IMR-90 (cell line): ENCODE data around the gene POMT1. TPM values are rescaled to one million over a fixed set of nuclear protein-coding genes. Genes with fewer than 3 reads are reported as not detected.

Experiments
- ATAC-seq: fragments of 200-7000 bp; cut with Tn5 transposase; 2 replicates; pipeline ENCODE4 v1.9.1; 2020; ENCODE audit warnings: low read depth, mild to moderate bottlenecking, moderate library complexity
- BruUV-seq: library from RNA; stranded (reverse); fragments of 400-500 nt; replicated peaks from 2 replicates; lab custom pipeline; 2021; lab: Mats Ljungman, UMichigan
- CTCF ChIA-PET: fragments of 300-600 bp; formaldehyde crosslinking; extraction: SDS; loops from one replicate; lab custom pipeline; 2021; ENCODE audit warnings: antibody characterized with exemption; lab: Yijun Ruan, JAX
- POLR2A ChIA-PET: fragments of 300-600 bp; sonication (Branson Sonifier 250); formaldehyde crosslinking; loops from one replicate; lab custom pipeline; 2022; ENCODE audit warnings: antibody characterized with exemption; ENCODE audit not compliant: unreplicated experiment; lab: Charles Lee
- DNase-seq: peaks from one replicate; pipeline ENCODE4 v3.0.0; 2013
- H2AFZ ChIP-seq: replicated peaks from 2 replicates; pipeline ENCODE3; 2013; ENCODE audit warnings: low read length, mild to moderate bottlenecking; ENCODE audit not compliant: poor library complexity
- H2AK5ac ChIP-seq: 2 replicates; pipeline ENCODE4 v1.6.1; 2013; ENCODE audit warnings: low read depth, low read length, inconsistent platforms
- H2AK9ac ChIP-seq: replicated peaks from 2 replicates; pipeline ENCODE3; 2013; ENCODE audit warnings: mild to moderate bottlenecking, low read depth, low read length, moderate library complexity; ENCODE audit not compliant: poor library complexity
- H2BK120ac ChIP-seq: 2 replicates; pipeline ENCODE4 v1.6.1; 2013; ENCODE audit warnings: low read depth, low read length, inconsistent platforms
- H2BK15ac ChIP-seq: 3 replicates; pipeline ENCODE4 v1.6.1; 2013; ENCODE audit warnings: low read depth, low read length, inconsistent platforms
- H2BK20ac ChIP-seq: 2 replicates; pipeline ENCODE4 v1.6.1; 2013; ENCODE audit warnings: low read depth, mild to moderate bottlenecking, inconsistent platforms, low read length, moderate library complexity
- H2BK5ac ChIP-seq: 2 replicates; pipeline ENCODE4 v1.6.1; 2013; ENCODE audit warnings: mild to moderate bottlenecking, low read depth, low read length, inconsistent platforms; ENCODE audit not compliant: poor library complexity, severe bottlenecking
- H3K14ac ChIP-seq: replicated peaks from 2 replicates; pipeline ENCODE4 v1.6.1; 2013; ENCODE audit warnings: low read depth, low read length, inconsistent platforms
- H3K18ac ChIP-seq: 2 replicates; pipeline ENCODE4 v1.6.1; 2013; ENCODE audit warnings: low read depth, low read length, control low read depth
- H3K23ac ChIP-seq: 2 replicates; pipeline ENCODE4 v1.6.1; 2013; ENCODE audit warnings: low read depth, low read length, inconsistent platforms
- H3K27ac ChIP-seq: 2 replicates; pipeline ENCODE4 v1.5.1; 2013; ENCODE audit warnings: mild to moderate bottlenecking, control low read depth, low read length; ENCODE audit not compliant: insufficient read depth
- H3K27me3 ChIP-seq: 2 replicates; pipeline ENCODE4 v1.6.1; 2013; ENCODE audit warnings: low read length; ENCODE audit not compliant: control insufficient read depth, insufficient read depth
- H3K36me3 ChIP-seq: 2 replicates; pipeline ENCODE4 v1.6.1; 2013; ENCODE audit warnings: low read length, mixed read lengths; ENCODE audit not compliant: control insufficient read depth, insufficient read depth
- H3K4ac ChIP-seq: 2 replicates; pipeline ENCODE4 v1.6.1; 2013; ENCODE audit warnings: low read depth, low read length, inconsistent platforms
- H3K4me1 ChIP-seq: 2 replicates; pipeline ENCODE4 v1.6.1; 2013; ENCODE audit warnings: low read length, mixed read lengths; ENCODE audit not compliant: control insufficient read depth, insufficient read depth
- H3K4me2 ChIP-seq: 2 replicates; pipeline ENCODE4 v1.6.1; 2013; ENCODE audit warnings: low read depth, mild to moderate bottlenecking, control low read depth, low read length, moderate library complexity
- H3K4me3 ChIP-seq: 2 replicates; pipeline ENCODE4 v1.5.1; 2013; ENCODE audit warnings: low read depth, mild to moderate bottlenecking, control low read depth, low read length, moderate library complexity; ENCODE audit not compliant: insufficient read depth
- H3K56ac ChIP-seq: 2 replicates; pipeline ENCODE4 v1.6.1; 2013; ENCODE audit warnings: low read length, inconsistent platforms; ENCODE audit not compliant: insufficient read depth; ENCODE audit errors: extremely low read depth
- H3K79me1 ChIP-seq, 2 experiments: 2 replicates each; pipeline ENCODE4 v1.6.1; 2013; ENCODE audit warnings: low read length in 2 of 2, inconsistent platforms in 1 of 2, low read depth in 1 of 2
- H3K9ac ChIP-seq: 2 replicates; pipeline ENCODE4 v1.6.1; 2013; ENCODE audit warnings: low read depth, low read length, control low read depth
- H3K9me1 ChIP-seq: 2 replicates; pipeline ENCODE4 v1.6.1; 2013; ENCODE audit warnings: low read length, inconsistent platforms; ENCODE audit not compliant: insufficient read depth
- H3K9me3 ChIP-seq: 2 replicates; pipeline ENCODE4 v1.6.1; 2013; ENCODE audit warnings: low read length; ENCODE audit not compliant: control insufficient read depth, insufficient read depth
- H4K20me1 ChIP-seq: 2 replicates; pipeline ENCODE4 v1.6.1; 2013; ENCODE audit warnings: low read length, inconsistent platforms; ENCODE audit not compliant: insufficient read depth
- H4K5ac ChIP-seq: 2 replicates; pipeline ENCODE4 v1.6.1; 2013; ENCODE audit warnings: mild to moderate bottlenecking, low read depth, low read length, control low read depth
- H4K8ac ChIP-seq, 2 experiments: 2 replicates each; pipeline ENCODE4 v1.6.1; 2013; ENCODE audit warnings: low read depth in 2 of 2, low read length in 2 of 2, control low read depth in 1 of 2, inconsistent platforms in 1 of 2
- H4K91ac ChIP-seq: 2 replicates; pipeline ENCODE4 v1.6.1; 2013; ENCODE audit warnings: low read depth, low read length, inconsistent platforms; ENCODE audit not compliant: insufficient read depth
- MAFK ChIP-seq: IDR thresholded peaks from 2 replicates; pipeline ENCODE4 v1.6.1; 2012; ENCODE audit warnings: low read depth, low read length, improper control_type of control experiment
- MAZ ChIP-seq: IDR thresholded peaks from 2 replicates; pipeline ENCODE4 v1.6.1; 2012; ENCODE audit warnings: low read depth, mild to moderate bottlenecking, low read length, improper control_type of control experiment, moderate library complexity, borderline replicate concordance
- SMC3 ChIP-seq: fragments of 150-350 bp; IDR thresholded peaks from 2 replicates; pipeline ENCODE4 v1.6.1; 2016; ENCODE audit warnings: low read depth, mild to moderate bottlenecking, antibody characterized with exemption, low read length, moderate library complexity
- WGBS, 2 experiments: methylation state at CpG; one replicate each; pipeline versions ENCODE4 v1.1.5 to v1.1.7; 2013; ENCODE audit warnings: missing lambda C conversion rate in 2 of 2; ENCODE audit not compliant: insufficient read length in 1 of 2; ENCODE audit errors: extremely low coverage in 2 of 2; 5-methylcytosine and 5-hydroxymethylcytosine counted together
- dilution Hi-C: fragments of 300-500 bp; cut with HindIII; formaldehyde crosslinking; loops from one replicate; pipeline ENCODE4 v1.14.3; 2018; ENCODE audit warnings: low sequenced_read_pairs; ENCODE audit not compliant: unreplicated experiment
- in situ Hi-C: fragments of 300-500 bp; cut with MboI; formaldehyde crosslinking; loops from 3 replicates; pipeline ENCODE4 v1.14.3; 2019; ENCODE audit warnings: low sequenced_read_pairs, inconsistent platforms, mixed read lengths
- intact Hi-C: fragments of 100-400 bp; cut with micrococcal nuclease; formaldehyde crosslinking; loops from 2 replicates; pipeline ENCODE4 v1.10.0; 2022
- polyA plus RNA-seq, 3 experiments: library from polyadenylated mRNA; depleted of rRNA; stranded (reverse); fragments of >200 nt; gene quantifications; 2 replicates each; pipeline ENCODE4 v1.2.3, GENCODE V29; 2012; ENCODE audit warnings: low replicate concordance in 1 of 3
- total RNA-seq: library from RNA; depleted of rRNA; stranded (reverse); fragments of >200 nt; gene quantifications from 2 replicates; pipeline ENCODE4 v1.2.3, GENCODE V29; 2012

Gene POMT1
- total and polyA plus RNA-seq, 2 of the 4 experiments (the other 2 are of a cell fraction), result 24.2 to 36.5 TPM

DNA sequence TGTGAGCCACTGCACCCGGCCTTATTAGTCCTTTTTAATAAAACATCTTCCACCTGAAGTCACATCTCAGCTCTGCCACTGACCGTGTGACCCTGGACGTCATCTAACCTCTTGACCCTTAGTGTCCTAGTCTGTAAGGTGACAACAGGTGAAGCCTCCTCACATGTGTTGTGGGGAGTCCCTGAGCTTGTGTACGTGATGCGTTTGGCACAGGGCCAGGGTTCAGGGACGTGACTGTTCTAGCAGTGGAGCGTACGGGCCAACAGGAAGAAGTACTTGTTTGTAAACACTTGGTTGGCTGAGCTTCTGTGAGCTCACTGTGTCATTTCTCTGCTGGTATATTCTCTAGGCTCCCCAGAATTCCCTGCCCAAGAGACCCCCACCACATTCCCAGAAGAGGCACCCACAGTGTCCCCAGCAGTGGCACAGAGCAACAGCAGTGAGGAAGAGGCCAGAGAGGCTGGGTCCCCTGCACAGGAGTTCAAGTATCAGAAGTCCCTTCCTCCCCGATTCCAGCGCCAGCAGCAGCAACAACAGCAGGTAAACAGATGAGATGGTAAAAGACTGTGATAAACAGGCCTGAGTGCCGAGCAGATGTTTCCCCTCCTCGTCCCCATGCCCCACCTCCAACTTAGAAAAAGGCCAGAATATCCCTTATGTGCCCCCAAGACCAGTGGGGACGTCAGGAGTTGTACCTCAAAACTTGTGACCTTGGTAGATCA is 35.3 kb upstream of the POMT1 start:
- Histone ChIP-seq H3K79me1 (peaks cover 44 to 57% of the 10 kb centered on the region in 2 experiments), H3K23ac (no peak overlapping the region), H4K5ac (no peak overlapping the region), H4K20me1 (peaks cover 36% of the 10 kb centered on the region), H3K27ac (no peak overlapping the region), H3K4me1 (no peaks in the 10 kb centered on the region), H2BK20ac (no peak overlapping the region), H4K91ac (no peak overlapping the region), H3K4ac (no peak overlapping the region), H3K9me1 (no peaks in the 10 kb centered on the region; the same call in 1 of the 2 replicates), H2AK5ac (no peak overlapping the region), H3K9ac (no peak overlapping the region), H2AK9ac (no peak overlapping the region), H3K18ac (no peak overlapping the region), H4K8ac (no peak overlapping the region), H2BK15ac (no peak overlapping the region), H2AFZ (no peak overlapping the region), H2BK5ac (no peak overlapping the region), H3K9me3 (no peaks in the 10 kb centered on the region), H3K14ac (no peak overlapping the region), H3K56ac (no peak overlapping the region), H3K27me3 (no peaks in the 10 kb centered on the region), H3K36me3 (peaks cover 69% of the 10 kb centered on the region), H3K4me3 (no peak overlapping the region), H2BK120ac (no peak overlapping the region), H3K4me2 (no peak overlapping the region)
- ChIA-PET POLR2A (no interaction called here), CTCF (no interaction called here)
- 82% methylated on average over 5 of the region's 13 CpGs; no CpG with 5 or more reads in 1 of the 2 experiments for WGBS, 2 experiments
- intact Hi-C loops (no loop called here), dilution Hi-C loops (no loop called here), in situ Hi-C loops (loop anchor here (10.0 kb wide), 1 partner anchor 333 kb away; no protein-coding TSS in a partner anchor)
- no TSS peak for BruUV-seq
- DNase-seq (no peak), ATAC-seq (no peak)
- TF ChIP-seq SMC3 (no peak), MAZ (no peak), MAFK (no peak)
